SK-N-SH treated with all-trans-retinoic acid at 6 μM for 48 hours (cell line): Measurements from ENCODE around the gene ARRDC1.

Experiments used
- RARB ChIP-seq: fragments of 250-450 bp; sonication (Bioruptor Pico); IDR thresholded peaks from 2 replicates; pipeline ENCODE4 v1.8.0; 2021; ENCODE audit warnings: mild to moderate bottlenecking, moderate library complexity
- SNAI2 ChIP-seq: fragments of 250-450 bp; sonication (Bioruptor Pico); IDR thresholded peaks from 2 replicates; pipeline ENCODE4 v1.5.0; 2020; ENCODE audit warnings: mild to moderate bottlenecking, moderate library complexity
- ZFP30 ChIP-seq: fragments of 450-650 bp; formaldehyde crosslinking; IDR thresholded peaks from 2 replicates; pipeline ENCODE4 v1.5.0; 2022; ENCODE audit warnings: mild to moderate bottlenecking, moderate library complexity
- ZNF565 ChIP-seq: fragments of 450-650 bp; formaldehyde crosslinking; conservative IDR thresholded peaks from 2 replicates; pipeline ENCODE4 v1.5.0; 2020; ENCODE audit warnings: low read depth, mild to moderate bottlenecking, moderate library complexity
- ZNF70 ChIP-seq: fragments of 450-650 bp; formaldehyde crosslinking; IDR thresholded peaks from 2 replicates; pipeline ENCODE4 v1.5.0; 2020; ENCODE audit warnings: mild to moderate bottlenecking, moderate library complexity
- TF ChIP-seq, protein P1 (sequence below): fragments of 250-450 bp; sonication (Bioruptor Pico); IDR thresholded peaks from 2 replicates; pipeline ENCODE4 v1.8.0; 2020; ENCODE audit warnings: mild to moderate bottlenecking, moderate library complexity, borderline replicate concordance

DNA sequence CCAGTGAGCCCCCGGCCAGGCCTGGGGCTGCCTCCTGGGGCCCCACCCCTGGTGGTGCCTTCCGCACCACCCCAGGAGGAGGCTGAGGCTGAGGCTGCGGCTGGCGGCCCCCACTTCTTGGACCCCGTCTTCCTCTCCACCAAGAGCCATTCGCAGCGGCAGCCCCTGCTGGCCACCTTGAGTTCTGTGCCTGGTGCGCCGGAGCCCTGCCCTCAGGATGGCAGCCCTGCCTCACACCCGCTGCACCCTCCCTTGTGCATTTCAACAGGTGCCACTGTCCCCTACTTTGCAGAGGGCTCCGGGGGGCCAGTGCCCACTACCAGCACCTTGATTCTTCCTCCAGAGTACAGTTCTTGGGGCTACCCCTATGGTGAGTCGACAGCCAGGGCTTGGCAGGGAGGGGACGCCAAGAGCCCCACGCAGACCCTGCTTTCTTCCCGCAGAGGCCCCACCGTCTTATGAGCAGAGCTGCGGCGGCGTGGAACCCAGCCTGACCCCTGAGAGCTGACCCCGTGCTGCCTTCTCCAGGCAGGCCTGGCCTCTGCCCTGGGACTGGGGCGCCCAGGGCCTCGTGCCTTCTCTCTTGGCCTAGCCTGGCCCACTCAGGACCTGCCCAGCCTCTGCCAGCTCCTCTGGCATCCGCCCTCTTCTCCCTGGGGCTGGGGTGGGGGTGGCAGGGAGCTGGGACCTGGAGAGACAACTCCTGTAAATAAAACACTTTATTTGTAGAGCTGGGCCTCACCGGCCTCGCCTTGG lies 9.3 kb downstream of the ARRDC1 start:
- TF ChIP-seq, protein P1, sequence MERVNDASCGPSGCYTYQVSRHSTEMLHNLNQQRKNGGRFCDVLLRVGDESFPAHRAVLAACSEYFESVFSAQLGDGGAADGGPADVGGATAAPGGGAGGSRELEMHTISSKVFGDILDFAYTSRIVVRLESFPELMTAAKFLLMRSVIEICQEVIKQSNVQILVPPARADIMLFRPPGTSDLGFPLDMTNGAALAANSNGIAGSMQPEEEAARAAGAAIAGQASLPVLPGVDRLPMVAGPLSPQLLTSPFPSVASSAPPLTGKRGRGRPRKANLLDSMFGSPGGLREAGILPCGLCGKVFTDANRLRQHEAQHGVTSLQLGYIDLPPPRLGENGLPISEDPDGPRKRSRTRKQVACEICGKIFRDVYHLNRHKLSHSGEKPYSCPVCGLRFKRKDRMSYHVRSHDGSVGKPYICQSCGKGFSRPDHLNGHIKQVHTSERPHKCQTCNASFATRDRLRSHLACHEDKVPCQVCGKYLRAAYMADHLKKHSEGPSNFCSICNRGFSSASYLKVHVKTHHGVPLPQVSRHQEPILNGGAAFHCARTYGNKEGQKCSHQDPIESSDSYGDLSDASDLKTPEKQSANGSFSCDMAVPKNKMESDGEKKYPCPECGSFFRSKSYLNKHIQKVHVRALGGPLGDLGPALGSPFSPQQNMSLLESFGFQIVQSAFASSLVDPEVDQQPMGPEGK: no peak
- no peak for TF ChIP-seq ZFP30 (CRISPR knock-in tag)
- no peak for TF ChIP-seq ZNF70 (CRISPR knock-in tag)
- TF ChIP-seq SNAI2: no peak
- no peak for TF ChIP-seq RARB (CRISPR knock-in tag)
- TF ChIP-seq ZNF565 (CRISPR knock-in tag): no peak
